A673 (cell line): ENCODE results near the gene PDE8B. TPM values are rescaled to one million over a fixed set of nuclear protein-coding genes. Genes with fewer than 3 reads are reported as not detected.
"Not testable (repeated sequence)": the region's sequence is repeated elsewhere in the genome, so short reads cannot be mapped to it uniquely, and the experiment has no call there.

Experiments used
- BruUV-seq: library from RNA; stranded (reverse); fragments of 400-500 nt; replicated peaks from 2 replicates; lab custom pipeline; 2021; lab: Mats Ljungman, UMichigan
- CTCF ChIA-PET: fragments of 300-600 bp; sonication (Branson Sonifier 250); formaldehyde crosslinking; loops from one replicate; lab custom pipeline; 2022; ENCODE audit warnings: antibody characterized with exemption; lab: Charles Lee
- POLR2A ChIA-PET: fragments of 300-600 bp; sonication (Branson Sonifier 250); formaldehyde crosslinking; loops from one replicate; lab custom pipeline; 2022; ENCODE audit warnings: antibody characterized with exemption; ENCODE audit not compliant: low non-redundant PET; lab: Charles Lee
- DNase-seq: peaks from one replicate; pipeline ENCODE4 v3.0.0-alpha.2; 2015; ENCODE audit warnings: low spot score
- H3K27ac ChIP-seq: fragments of 200-600 bp; sonication (generic); 2 replicates; pipeline ENCODE4 v1.5.1; 2016; ENCODE audit warnings: mixed run types, low read depth, mild to moderate bottlenecking, mixed read lengths, antibody characterized with exemption, low read length; ENCODE audit not compliant: poor library complexity, severe bottlenecking
- H3K27me3 ChIP-seq: fragments of 200-600 bp; sonication (generic); replicated peaks from 2 replicates; pipeline ENCODE4 v1.6.1; 2017; ENCODE audit warnings: mixed run types, low read depth, mild to moderate bottlenecking, mixed read lengths, antibody characterized with exemption, low read length; ENCODE audit not compliant: insufficient read depth, poor library complexity
- H3K36me3 ChIP-seq: fragments of 200-600 bp; sonication (generic); 2 replicates; pipeline ENCODE4 v1.6.1; 2016; ENCODE audit warnings: mixed run types, mild to moderate bottlenecking, mixed read lengths, antibody characterized with exemption, low read length; ENCODE audit not compliant: insufficient read depth, poor library complexity, severe bottlenecking
- H3K4me1 ChIP-seq: fragments of 200-600 bp; sonication (generic); 2 replicates; pipeline ENCODE4 v1.6.1; 2017; ENCODE audit warnings: mixed run types, mild to moderate bottlenecking, mixed read lengths, antibody characterized with exemption, low read length; ENCODE audit not compliant: insufficient read depth, poor library complexity, severe bottlenecking
- H3K4me3 ChIP-seq: fragments of 200-600 bp; sonication (generic); 2 replicates; pipeline ENCODE4 v1.5.1; 2016; ENCODE audit warnings: low read depth, mixed run types, mild to moderate bottlenecking, mixed read lengths, low read length; ENCODE audit not compliant: poor library complexity, severe bottlenecking
- H3K9me3 ChIP-seq: fragments of 200-600 bp; sonication (generic); 2 replicates; pipeline ENCODE4 v1.6.1; 2016; ENCODE audit warnings: mixed run types, low read depth, mild to moderate bottlenecking, mixed read lengths, antibody characterized with exemption, low read length; ENCODE audit not compliant: poor library complexity, severe bottlenecking
- CTCF ChIP-seq: fragments of 300-800, 200-600 bp; sonication (generic); conservative IDR thresholded peaks from 2 replicates; pipeline ENCODE4 v1.5.1; 2017; ENCODE audit warnings: low read depth, mild to moderate bottlenecking, antibody characterized with exemption, low read length, moderate library complexity, mixed read lengths
- EZH2 ChIP-seq: fragments of 200-600 bp; sonication (generic); IDR thresholded peaks from 2 replicates; pipeline ENCODE4 v1.6.1; 2017; ENCODE audit warnings: borderline replicate concordance, low read depth, mild to moderate bottlenecking, mixed read lengths, antibody characterized with exemption, low read length; ENCODE audit not compliant: poor library complexity, severe bottlenecking
- intact Hi-C: fragments of 100-400 bp; cut with micrococcal nuclease; formaldehyde crosslinking; loops from one replicate; pipeline ENCODE4 v1.10.0; 2022; ENCODE audit not compliant: unreplicated experiment
- total RNA-seq: library from RNA; stranded (reverse); gene quantifications from 2 replicates; pipeline ENCODE4 v1.2.3, GENCODE V29; 2021

PDE8B gene
- total RNA-seq, 1 experiment from 2014 or later: 0.69 TPM

DNA sequence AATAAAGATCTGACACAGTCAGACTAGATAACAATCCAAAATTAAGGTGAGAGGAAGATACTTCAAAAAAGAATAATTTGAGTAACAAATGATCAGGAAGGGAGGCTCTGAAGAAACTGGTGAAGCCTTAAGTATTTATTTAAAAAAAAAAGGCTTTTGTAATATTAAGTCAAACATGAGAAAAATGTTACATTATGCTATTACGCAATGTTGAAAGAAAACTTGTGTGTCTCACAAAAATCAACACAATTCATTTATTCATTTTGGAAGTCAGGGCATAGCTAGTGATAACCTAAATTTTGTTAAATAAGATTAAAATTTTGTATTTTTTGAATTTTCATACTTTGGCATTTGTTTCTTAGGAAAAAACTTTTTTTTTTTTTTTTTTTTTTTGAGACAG lies 253.4 kb downstream of the PDE8B start:
- no peaks in the 10 kb centered on the region for H3K36me3 ChIP-seq
- no peaks in the 10 kb centered on the region for H3K9me3 ChIP-seq
- no peak for DNase-seq
- intact Hi-C loops: no loop called here
- H3K27ac ChIP-seq: no peak overlapping the region
- TF ChIP-seq CTCF (no peak), EZH2 (no peak)
- H3K4me1 ChIP-seq: no peaks in the 10 kb centered on the region
- POLR2A ChIA-PET: no interaction called here
- no TSS peak for BruUV-seq
- CTCF ChIA-PET: no interaction called here
- H3K4me3 ChIP-seq: no peak overlapping the region
- no peaks in the 10 kb centered on the region for H3K27me3 ChIP-seq

- DNase-seq, H3K4me1 ChIP-seq, H3K27me3 ChIP-seq, BruUV-seq, H3K27ac ChIP-seq, POLR2A ChIA-PET, H3K9me3 ChIP-seq, H3K36me3 ChIP-seq, intact Hi-C loops, H3K4me3 ChIP-seq, CTCF ChIA-PET: not testable (repeated sequence)
Measured at GRCh38 chr5:77468875-77469274, 258.4 kb downstream of the PDE8B start.

GRCh38 chr5:77475041-77475440 lies 264.6 kb downstream of the PDE8B start:
- CTCF ChIA-PET, H3K36me3 ChIP-seq, intact Hi-C loops, POLR2A ChIA-PET, H3K4me1 ChIP-seq, H3K4me3 ChIP-seq, H3K27ac ChIP-seq, H3K9me3 ChIP-seq, BruUV-seq, H3K27me3 ChIP-seq, DNase-seq: not testable (repeated sequence)

Other genes starting within 250 kb of the PDE8B start
- gene AGGF1, start 180.3 kb upstream of the PDE8B start, total RNA-seq: 20.9 and 23.2 TPM in 2 replicates
- gene ZBED3, start 123.4 kb upstream of the PDE8B start, total RNA-seq: 9.9 and 10.4 TPM in 2 replicates